ENCODE results near the gene ARHGAP45. TPM values are rescaled to one million over a fixed set of nuclear protein-coding genes. Genes with fewer than 3 reads are reported as not detected.

Gene ARHGAP45
- total and polyA plus RNA-seq, 9 of the 15 experiments (the other 6 are each of a cell fraction or from before 2014, with no cell fraction given): 0.08 to 22.1 (median 4.2) TPM

GRCh38 chr19:1066748-1067340, at the start of gene ARHGAP45 (continued):
- TF ChIP-seq RBM14 (IDR thresholded peaks at IDR 0.05; ENCODE audit: borderline replicate concordance, insufficient read depth, low read depth, low read length) (no peak), ZFP36 (IDR thresholded peaks at IDR 0.05; ENCODE audit: low read depth, low read length, partially characterized antibody) (no peak), VEZF1 (CRISPR knock-in tag; IDR thresholded peaks at IDR 0.05) (peak; percentile 40), TAF7 (tag; IDR thresholded peaks at IDR 0.05) (no peak), USF1 (CRISPR knock-in tag; IDR thresholded peaks at IDR 0.05) (peak; percentile 83), ZNF717 (CRISPR knock-in tag; IDR thresholded peaks at IDR 0.05) (no peak), NCOR1 (IDR thresholded peaks at IDR 0.05) (no peak), ZZZ3 (IDR thresholded peaks at IDR 0.05) (no peak), PRPF4 (IDR thresholded peaks at IDR 0.05; ENCODE audit: insufficient read depth, low read depth, low read length, poor library complexity, severe bottlenecking) (no peak), MTA1 (IDR thresholded peaks at IDR 0.05; ENCODE audit: borderline replicate concordance) (no peak), RBM34 (IDR thresholded peaks at IDR 0.05; ENCODE audit: borderline replicate concordance, insufficient read depth, low read length) (no peak), HDAC8 (tag; IDR thresholded peaks at IDR 0.05) (no peak), ARID4B (CRISPR knock-in tag; IDR thresholded peaks at IDR 0.05) (peak; percentile 56; the same call in 1 of the 2 replicates), CAMTA2 (CRISPR knock-in tag; conservative IDR thresholded peaks at IDR 0.05) (no peak), HLTF (IDR thresholded peaks at IDR 0.05) (no peak), SREBF2 (CRISPR knock-in tag; IDR thresholded peaks at IDR 0.05) (no peak)
- TF ChIP-seq, protein P1, sequence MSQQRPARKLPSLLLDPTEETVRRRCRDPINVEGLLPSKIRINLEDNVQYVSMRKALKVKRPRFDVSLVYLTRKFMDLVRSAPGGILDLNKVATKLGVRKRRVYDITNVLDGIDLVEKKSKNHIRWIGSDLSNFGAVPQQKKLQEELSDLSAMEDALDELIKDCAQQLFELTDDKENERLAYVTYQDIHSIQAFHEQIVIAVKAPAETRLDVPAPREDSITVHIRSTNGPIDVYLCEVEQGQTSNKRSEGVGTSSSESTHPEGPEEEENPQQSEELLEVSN (IDR thresholded peaks at IDR 0.05; ENCODE audit: borderline replicate concordance in 1 of 2, extremely low read depth in 1 of 2, insufficient read depth in 1 of 2, insufficient read length in 1 of 2, low read depth in 1 of 2, low read length in 1 of 2, poor library complexity in 1 of 2, severe bottlenecking in 1 of 2): peak in 1 of 2 experiments; percentile 74
- TF ChIP-seq, protein P2, sequence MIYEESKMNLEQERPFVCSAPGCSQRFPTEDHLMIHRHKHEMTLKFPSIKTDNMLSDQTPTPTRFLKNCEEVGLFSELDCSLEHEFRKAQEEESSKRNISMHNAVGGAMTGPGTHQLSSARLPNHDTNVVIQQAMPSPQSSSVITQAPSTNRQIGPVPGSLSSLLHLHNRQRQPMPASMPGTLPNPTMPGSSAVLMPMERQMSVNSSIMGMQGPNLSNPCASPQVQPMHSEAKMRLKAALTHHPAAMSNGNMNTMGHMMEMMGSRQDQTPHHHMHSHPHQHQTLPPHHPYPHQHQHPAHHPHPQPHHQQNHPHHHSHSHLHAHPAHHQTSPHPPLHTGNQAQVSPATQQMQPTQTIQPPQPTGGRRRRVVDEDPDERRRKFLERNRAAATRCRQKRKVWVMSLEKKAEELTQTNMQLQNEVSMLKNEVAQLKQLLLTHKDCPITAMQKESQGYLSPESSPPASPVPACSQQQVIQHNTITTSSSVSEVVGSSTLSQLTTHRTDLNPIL (CRISPR knock-in tag; IDR thresholded peaks at IDR 0.05): no peak
